Measurements from ENCODE around the gene SERPINB6. TPM values are rescaled to one million over a fixed set of nuclear protein-coding genes. Genes with fewer than 3 reads are reported as not detected.

The SERPINB6 gene
- total RNA-seq, 4 donors from 2014 or later = 170 to 462 (median 219) TPM

- Histone ChIP-seq H3K27me3 (no peaks in the 10 kb centered on the region), H3K27ac (peak overlapping the region in 1 of 4 donors; percentile 27), H3K36me3 (no peaks in the 10 kb centered on the region), H3K9me3 (no peaks in the 10 kb centered on the region), H3K4me3 (no peak overlapping the region), H3K4me1 (peaks cover 0 to 62% (median 0%) of the 10 kb centered on the region in 4 donors)
- peak in 1 of 6 experiments; percentile 7 for TF ChIP-seq CTCF (IDR thresholded peaks at IDR 0.05)
- no peak for TF ChIP-seq POLR2A (IDR thresholded peaks at IDR 0.05)
- DNase-seq = peak in 1 of 3 donors; percentile 72
Measured at GRCh38 chr6:2966347-2966746, 5.0 kb downstream of the SERPINB6 start.

- no peak overlapping the region for H3K4me3 ChIP-seq
- H3K27ac ChIP-seq = no peak overlapping the region
- peaks cover 0 to 71% (median 0%) of the 10 kb centered on the region in 4 donors for H3K4me1 ChIP-seq
- no peaks in the 10 kb centered on the region for H3K36me3 ChIP-seq
- H3K9me3 ChIP-seq = no peaks in the 10 kb centered on the region
- no peaks in the 10 kb centered on the region for H3K27me3 ChIP-seq
- TF ChIP-seq CTCF (IDR thresholded peaks at IDR 0.05) (no peak), POLR2A (IDR thresholded peaks at IDR 0.05) (no peak)
- peak in 1 of 3 donors; percentile 34 for DNase-seq
Measured at GRCh38 chr6:2964793-2965505, 6.4 kb downstream of the SERPINB6 start.

- DNase-seq = peak in 1 of 3 donors; percentile 38
- no peaks in the 10 kb centered on the region for H3K9me3 ChIP-seq
- H3K36me3 ChIP-seq = peaks cover 0 to 6% (median 0%) of the 10 kb centered on the region in 3 donors
- H3K4me3 ChIP-seq = no peak overlapping the region
- TF ChIP-seq POLR2A (IDR thresholded peaks at IDR 0.05) (no peak), CTCF (IDR thresholded peaks at IDR 0.05) (no peak)
- H3K27ac ChIP-seq = no peak overlapping the region
- no peaks in the 10 kb centered on the region for H3K27me3 ChIP-seq
- H3K4me1 ChIP-seq = peaks cover 0 to 78% (median 0%) of the 10 kb centered on the region in 4 donors
Measured at GRCh38 chr6:2963756-2964155, 7.6 kb downstream of the SERPINB6 start.

GRCh38 chr6:2962636-2963035, 8.7 kb downstream of the SERPINB6 start:
- H3K4me1 ChIP-seq = peaks cover 0 to 85% (median 0%) of the 10 kb centered on the region in 4 donors
- TF ChIP-seq POLR2A (IDR thresholded peaks at IDR 0.05) = no peak
- TF ChIP-seq CTCF (IDR thresholded peaks at IDR 0.05) = no peak
- peak overlapping the region in 2 of 4 donors; percentile 63 to 64 for H3K27ac ChIP-seq
- no peak for DNase-seq
- H3K36me3 ChIP-seq = peaks cover 0 to 16% (median 0%) of the 10 kb centered on the region in 3 donors
- H3K27me3 ChIP-seq = no peaks in the 10 kb centered on the region
- H3K9me3 ChIP-seq = no peaks in the 10 kb centered on the region
- H3K4me3 ChIP-seq = peak overlapping the region in 1 of 4 donors; percentile 23

GRCh38 chr6:2962004-2962403, 9.4 kb downstream of the SERPINB6 start:
- H3K27ac ChIP-seq = peak overlapping the region in 3 of 4 donors; percentile 51 to 64 (median 63)
- peak in 2 of 3 donors; percentile 78 to 86 for DNase-seq
- peaks cover 0 to 20% (median 0%) of the 10 kb centered on the region in 3 donors for H3K36me3 ChIP-seq
- no peaks in the 10 kb centered on the region for H3K27me3 ChIP-seq
- H3K9me3 ChIP-seq = no peaks in the 10 kb centered on the region
- peak overlapping the region in 2 of 4 donors; percentile 18 to 23 for H3K4me3 ChIP-seq
- H3K4me1 ChIP-seq = peaks cover 0 to 85% (median 1%) of the 10 kb centered on the region in 4 donors
- TF ChIP-seq POLR2A (IDR thresholded peaks at IDR 0.05) = peak in 1 of 2 donors; percentile 19
- no peak for TF ChIP-seq CTCF (IDR thresholded peaks at IDR 0.05)
